ENCODE results near the gene PDE4D. TPM values are rescaled to one million over a fixed set of nuclear protein-coding genes. Genes with fewer than 3 reads are reported as not detected.

The PDE4D gene
- total RNA-seq, 2 experiments from 2014 or later: 164 to 175 TPM

- ChIA-PET CTCF (no interaction called here), POLR2A (no interaction called here)
- H3K4me1 ChIP-seq (ENCODE audit: insufficient read depth, low read length): peaks cover 3% of the 10 kb centered on the region
Observed at GRCh38 chr5:58939664-58940063, 953.9 kb downstream of the PDE4D start.

GRCh38 chr5:58938563-58939424, 954.7 kb downstream of the PDE4D start:
- Histone ChIP-seq H3K27me3 (ENCODE audit: control insufficient read depth in 1 of 2, insufficient read depth in 2 of 2, low read length in 2 of 2) (no peaks in the 10 kb centered on the region), H3K4me3 (ENCODE audit: low read length) (no peak overlapping the region), H3K9me3 (ENCODE audit: control insufficient read depth in 1 of 2, insufficient read depth in 1 of 2, low read length in 2 of 2) (no peaks in the 10 kb centered on the region), H3K4me1 (ENCODE audit: insufficient read depth, low read length) (peaks cover 11% of the 10 kb centered on the region), H3K36me3 (ENCODE audit: insufficient read depth, low read length) (no peaks in the 10 kb centered on the region), H3K27ac (ENCODE audit: low read depth in 1 of 2, low read length in 2 of 2) (no peak overlapping the region)
- ATAC-seq (ENCODE audit: poor library complexity) (no peak), DNase-seq (no peak)
- TF ChIP-seq CTCF (IDR thresholded peaks at IDR 0.05): no peak
- Mint-ChIP-seq H3K4me3 (no peak overlapping the region), H3K27me3 (no peaks in the 10 kb centered on the region), H3K36me3 (ENCODE audit: low read depth) (no peaks in the 10 kb centered on the region), H3K9me3 (peaks cover 3% of the 10 kb centered on the region), H3K4me1 (ENCODE audit: low read depth) (peaks cover 15% of the 10 kb centered on the region), H3K27ac (no peak overlapping the region)
- POLR2A ChIA-PET: no interaction called here
- intact Hi-C loops (cut with DNase I, micrococcal nuclease): no loop called here
- CTCF ChIA-PET: no interaction called here

More at GRCh38 chr5:58939664-58940063, 953.9 kb downstream of the PDE4D start:
- Mint-ChIP-seq H3K27ac (no peak overlapping the region), H3K4me1 (ENCODE audit: low read depth) (peaks cover 6% of the 10 kb centered on the region), H3K9me3 (no peaks in the 10 kb centered on the region), H3K27me3 (no peaks in the 10 kb centered on the region), H3K4me3 (no peak overlapping the region), H3K36me3 (ENCODE audit: low read depth) (no peaks in the 10 kb centered on the region)
- intact Hi-C loops (cut with DNase I, micrococcal nuclease): no loop called here
- no peak for TF ChIP-seq CTCF (IDR thresholded peaks at IDR 0.05)
- no peak overlapping the region for H3K4me3 ChIP-seq (ENCODE audit: low read length)
- H3K36me3 ChIP-seq (ENCODE audit: insufficient read depth, low read length): no peaks in the 10 kb centered on the region
- DNase-seq (no peak), ATAC-seq (ENCODE audit: poor library complexity) (no peak)
- no peaks in the 10 kb centered on the region for H3K27me3 ChIP-seq (ENCODE audit: control insufficient read depth in 1 of 2, insufficient read depth in 2 of 2, low read length in 2 of 2)
- H3K27ac ChIP-seq (ENCODE audit: low read depth in 1 of 2, low read length in 2 of 2): no peak overlapping the region
- no peaks in the 10 kb centered on the region for H3K9me3 ChIP-seq (ENCODE audit: control insufficient read depth in 1 of 2, insufficient read depth in 1 of 2, low read length in 2 of 2)

GRCh38 chr5:58937031-58937681, 956.4 kb downstream of the PDE4D start:
- no peak for DNase-seq
- Histone ChIP-seq H3K27ac (ENCODE audit: low read depth in 1 of 2, low read length in 2 of 2) (no peak overlapping the region), H3K4me1 (ENCODE audit: insufficient read depth, low read length) (peaks cover 17% of the 10 kb centered on the region), H3K9me3 (ENCODE audit: control insufficient read depth in 1 of 2, insufficient read depth in 1 of 2, low read length in 2 of 2) (no peaks in the 10 kb centered on the region), H3K27me3 (ENCODE audit: control insufficient read depth in 1 of 2, insufficient read depth in 2 of 2, low read length in 2 of 2) (no peaks in the 10 kb centered on the region), H3K4me3 (ENCODE audit: low read length) (no peak overlapping the region), H3K36me3 (ENCODE audit: insufficient read depth, low read length) (no peaks in the 10 kb centered on the region)
- Mint-ChIP-seq H3K4me1 (ENCODE audit: low read depth) (peaks cover 31% of the 10 kb centered on the region), H3K27me3 (no peaks in the 10 kb centered on the region), H3K9me3 (peaks cover 3% of the 10 kb centered on the region), H3K4me3 (no peak overlapping the region), H3K36me3 (ENCODE audit: low read depth) (no peaks in the 10 kb centered on the region), H3K27ac (no peak overlapping the region)
- POLR2A ChIA-PET: no interaction called here
- CTCF ChIA-PET: no interaction called here
- no peak for TF ChIP-seq CTCF (IDR thresholded peaks at IDR 0.05)
- intact Hi-C loops (cut with DNase I, micrococcal nuclease): no loop called here
- ATAC-seq (ENCODE audit: poor library complexity): no peak
